Lung (tissue), 12 donors: Measurements from ENCODE around the gene SLC38A10. TPM values are rescaled to one million over a fixed set of nuclear protein-coding genes. Genes with fewer than 3 reads are reported as not detected.
A peak's percentile ranks its signal among the peaks of the same experiment; 100 is the strongest.

ENCODE experiments used
- ATAC-seq: fragments of 200-7000 bp; cut with Tn5 transposase; one replicate; pipeline ENCODE4 v1.9.1; 2020; ENCODE audit warnings: moderate number of reproducible peaks; ENCODE audit not compliant: insufficient read depth, low FRiP score
- DNase-seq, 3 donors: peaks; one replicate each; pipeline ENCODE4 v3.0.0-alpha.2; 2013 to 2017
- H3K27ac ChIP-seq, 2 donors: one replicate each; pipeline ENCODE4 v1.5.1; 2013; ENCODE audit warnings: mild to moderate bottlenecking in 2 of 2, moderate library complexity in 2 of 2, control low read depth in 1 of 2, inconsistent platforms in 1 of 2, low read depth in 1 of 2, low read length in 1 of 2
- H3K27me3 ChIP-seq, 3 donors: one replicate each; pipeline ENCODE4 v1.5.1; 2013; ENCODE audit warnings: low read length in 2 of 3; ENCODE audit not compliant: control insufficient read depth in 3 of 3, insufficient read depth in 3 of 3
- H3K36me3 ChIP-seq, 4 donors: one replicate each; pipeline ENCODE4 v1.5.1; 2013; ENCODE audit warnings: low read length in 4 of 4, mild to moderate bottlenecking in 1 of 4, moderate library complexity in 1 of 4; ENCODE audit not compliant: control insufficient read depth in 4 of 4, insufficient read depth in 4 of 4
- H3K4me1 ChIP-seq, 5 donors: one replicate each; pipeline ENCODE4 v1.5.1; 2013; ENCODE audit warnings: low read length in 5 of 5, mild to moderate bottlenecking in 2 of 5, moderate library complexity in 1 of 5; ENCODE audit not compliant: control insufficient read depth in 5 of 5, insufficient read depth in 5 of 5
- H3K4me3 ChIP-seq: one replicate; pipeline ENCODE4 v1.5.1; 2013; ENCODE audit warnings: mild to moderate bottlenecking, control low read depth, moderate library complexity
- H3K9ac ChIP-seq, 2 donors: one replicate each; pipeline ENCODE4 v1.5.1; 2013; ENCODE audit warnings: low read length in 2 of 2, control low read depth in 1 of 2; ENCODE audit not compliant: insufficient read depth in 1 of 2
- H3K9me3 ChIP-seq, 4 donors: one replicate each; pipeline ENCODE4 v1.5.1; 2013; ENCODE audit warnings: low read length in 3 of 4, mild to moderate bottlenecking in 1 of 4, moderate library complexity in 1 of 4; ENCODE audit not compliant: control insufficient read depth in 4 of 4, insufficient read depth in 3 of 4
- CTCF ChIP-seq: IDR thresholded peaks from 2 replicates; pipeline ENCODE4 v1.5.1; 2012; ENCODE audit warnings: mild to moderate bottlenecking; ENCODE audit errors: control extremely low read depth, extremely low read depth
- WGBS, 2 donors: extraction: QIAGEN DNeasy Blood & Tissue Kit; methylation state at CpG; one replicate each; pipeline ENCODE4 v1.1.7; 2013; 5-methylcytosine and 5-hydroxymethylcytosine counted together
- polyA plus RNA-seq, 2 donors: library from polyadenylated mRNA; stranded (reverse); fragments of 200-250 nt; gene quantifications; one replicate each; pipeline ENCODE4 v1.2.1, GENCODE V29; 2013
- total RNA-seq, 2 donors: library from RNA; depleted of rRNA in 1 of 2; stranded (reverse); fragments of >200 nt in 1 of 2; gene quantifications; one replicate each; pipeline ENCODE4 v1.2.1, GENCODE V29; 2014 to 2021
- donor health status: control.
- donor health status: control.
- donor health status: Bipolar disorder and iron deficiency.
- donor health status: healthy.
- donor health status: DM: yes; HTN: yes; CAD: no.

The SLC38A10 gene
- total and polyA plus RNA-seq, 4 donors = 56.0 to 127 (median 82.4) TPM

GRCh38 chr17:81253358-81254131 lies 41.6 kb downstream of the SLC38A10 start:
- Histone ChIP-seq H3K4me1 (peaks cover 0 to 44% (median 4%) of the 10 kb centered on the region in 5 donors), H3K36me3 (peaks cover 0 to 46% (median 3%) of the 10 kb centered on the region in 4 donors), H3K4me3 (no peak overlapping the region), H3K27me3 (no peaks in the 10 kb centered on the region), H3K9me3 (no peaks in the 10 kb centered on the region), H3K9ac (no peak overlapping the region), H3K27ac (no peak overlapping the region)
- ATAC-seq = no peak
- peak; percentile 53 to 58 (median 58) for DNase-seq
- peak; percentile 74 for TF ChIP-seq CTCF
- WGBS, 2 donors = 60 to 68% methylated on average over 19 of the region's 19 CpGs

- no peak for DNase-seq
- Histone ChIP-seq H3K4me1 (peaks cover 0 to 44% (median 4%) of the 10 kb centered on the region in 5 donors), H3K4me3 (no peak overlapping the region), H3K9me3 (no peaks in the 10 kb centered on the region), H3K9ac (no peak overlapping the region), H3K36me3 (peaks cover 0 to 43% (median 3%) of the 10 kb centered on the region in 4 donors), H3K27ac (no peak overlapping the region), H3K27me3 (no peaks in the 10 kb centered on the region)
- no peak for TF ChIP-seq CTCF
- no peak for ATAC-seq
- WGBS, 2 donors = 78 to 87% methylated on average over 15 of the region's 15 CpGs
Observed at GRCh38 chr17:81252987-81253329, 42.1 kb downstream of the SLC38A10 start.

- 89 to 93% methylated on average over 15 of the region's 15 CpGs for WGBS, 2 donors
- no peak for TF ChIP-seq CTCF
- DNase-seq = no peak
- no peak overlapping the region for H3K4me3 ChIP-seq
- peaks cover 0 to 44% (median 4%) of the 10 kb centered on the region in 5 donors for H3K4me1 ChIP-seq
- no peaks in the 10 kb centered on the region for H3K9me3 ChIP-seq
- H3K36me3 ChIP-seq = peaks cover 0 to 40% (median 3%) of the 10 kb centered on the region in 4 donors
- ATAC-seq = no peak
- no peak overlapping the region for H3K27ac ChIP-seq
- no peaks in the 10 kb centered on the region for H3K27me3 ChIP-seq
- H3K9ac ChIP-seq = no peak overlapping the region
Observed at GRCh38 chr17:81252326-81252986, 42.7 kb downstream of the SLC38A10 start.
